HEK293 (cell line): ENCODE results near the gene SCYGR1.

ENCODE experiments used
- CTCF ChIP-seq: fragments of 450-650 bp; formaldehyde crosslinking; IDR thresholded peaks from 2 replicates; pipeline ENCODE4 v1.5.1; 2016; ENCODE audit warnings: missing biosample characterization, missing genetic modification characterization
- MEIS1 ChIP-seq: sonication (generic); formaldehyde crosslinking; IDR thresholded peaks from 2 replicates; pipeline ENCODE4 v1.8.1; 2022; ENCODE audit warnings: missing genetic modification reagents, mild to moderate bottlenecking, borderline replicate concordance
- MYNN ChIP-seq: fragments of 450-650 bp; formaldehyde crosslinking; IDR thresholded peaks from 2 replicates; pipeline ENCODE4 v1.5.1; 2016; ENCODE audit warnings: missing biosample characterization, missing genetic modification characterization, borderline replicate concordance
- PRDM4 ChIP-seq: fragments of 450-650 bp; formaldehyde crosslinking; IDR thresholded peaks from 2 replicates; pipeline ENCODE4 v1.5.1; 2017; ENCODE audit warnings: missing biosample characterization, missing genetic modification characterization
- REST ChIP-seq: fragments of 450-650 bp; formaldehyde crosslinking; IDR thresholded peaks from 2 replicates; pipeline ENCODE4 v1.5.1; 2016; ENCODE audit warnings: missing biosample characterization, missing genetic modification characterization
- YY2 ChIP-seq: fragments of 450-650 bp; formaldehyde crosslinking; IDR thresholded peaks from 2 replicates; pipeline ENCODE4 v1.5.1; 2016; ENCODE audit warnings: missing biosample characterization, missing genetic modification characterization
- ZNF184 ChIP-seq: fragments of 450-650 bp; IDR thresholded peaks from 2 replicates; pipeline ENCODE4 v1.5.1; 2018; ENCODE audit warnings: missing biosample characterization, mild to moderate bottlenecking, missing genetic modification characterization
- ZNF548 ChIP-seq: fragments of 450-650 bp; formaldehyde crosslinking; IDR thresholded peaks from 2 replicates; pipeline ENCODE4 v1.5.1; 2016; ENCODE audit warnings: missing biosample characterization, missing genetic modification characterization
- ZSCAN30 ChIP-seq: fragments of 450-650 bp; IDR thresholded peaks from 2 replicates; pipeline ENCODE4 v1.5.1; 2018; ENCODE audit warnings: missing biosample characterization, mild to moderate bottlenecking, missing genetic modification characterization, moderate library complexity

GRCh38 chr2:227402959-227403358, 15.2 kb upstream of the SCYGR1 start:
- TF ChIP-seq CTCF: no peak
- TF ChIP-seq PRDM4 (tag by site-specific recombination): no peak
- TF ChIP-seq MYNN (tag by site-specific recombination): no peak
- no peak for TF ChIP-seq ZNF184 (tag by site-specific recombination)
- TF ChIP-seq MEIS1 (CRISPR knock-in tag): no peak
- no peak for TF ChIP-seq ZSCAN30
- TF ChIP-seq ZNF548 (tag by site-specific recombination): no peak
- no peak for TF ChIP-seq YY2 (tag by site-specific recombination)
- TF ChIP-seq REST (tag by site-specific recombination): no peak
